Activated CD4-positive, alpha-beta T cell treated with anti-CD3 and anti-CD28 coated beads, Interleukin-2, amount 50 U/mL, for 1 hour (primary cell): ENCODE data around the gene SNRNP40.
"Not testable (repeated sequence)": the region's sequence is repeated elsewhere in the genome, so short reads cannot be mapped to it uniquely, and the experiment has no call there.

Experiments used
- DNase-seq: peaks from one replicate; pipeline ENCODE4 v3.0.0-alpha.2; 2020

The SNRNP40 gene

DNA sequence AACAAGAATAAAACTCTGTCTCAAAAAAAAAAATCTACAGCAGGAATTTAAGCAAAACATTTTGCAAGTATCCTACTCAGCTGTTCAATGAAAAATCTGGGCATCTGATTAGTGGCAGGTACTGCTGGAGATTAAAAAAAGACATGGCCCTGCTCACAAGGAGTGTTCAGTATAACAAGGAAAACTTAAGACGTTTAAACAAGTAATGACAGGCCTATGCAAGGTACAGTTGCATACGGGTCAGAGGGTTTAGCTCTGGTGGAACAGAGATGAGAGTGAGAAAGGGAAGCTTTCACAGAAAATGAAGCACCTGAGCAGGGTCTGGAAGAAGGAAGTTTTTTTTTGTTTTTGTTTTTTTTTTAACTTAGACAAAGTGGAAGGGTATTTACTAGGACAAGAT, 23.0 kb downstream of the SNRNP40 start:
- no peak for DNase-seq

GRCh38 chr1:31272369-31272768, 24.2 kb downstream of the SNRNP40 start:
- DNase-seq: no peak

GRCh38 chr1:31266547-31266946, 30.0 kb downstream of the SNRNP40 start:
- no peak for DNase-seq

DNA sequence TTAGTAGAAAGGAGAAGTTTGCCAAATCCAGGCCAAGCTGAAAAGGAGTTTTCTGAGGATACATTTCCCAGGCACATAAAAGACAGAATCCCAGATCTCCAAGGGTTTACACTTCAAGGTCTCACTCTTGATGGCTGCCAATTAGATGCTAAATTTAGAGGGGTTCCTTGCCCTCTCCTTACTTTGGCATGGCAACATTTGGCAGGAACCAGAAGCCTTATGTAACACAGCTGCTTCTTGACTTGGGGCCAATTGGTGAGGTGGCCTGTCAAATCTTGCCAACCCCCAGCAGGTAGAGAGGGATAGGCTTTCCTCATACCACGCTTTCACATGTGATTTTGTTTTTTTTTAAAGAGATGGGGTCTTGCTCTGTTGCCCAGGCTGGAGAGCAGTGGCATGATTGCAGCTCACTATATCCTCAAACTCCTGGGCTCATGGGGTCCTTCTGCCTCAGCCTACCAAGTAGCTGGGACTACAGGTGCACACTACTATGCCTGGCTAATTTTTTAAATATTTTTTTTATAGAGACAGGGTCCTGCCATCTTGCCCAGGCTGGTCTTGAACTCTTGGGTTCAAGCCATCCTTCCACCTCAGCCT, 31.7 kb downstream of the SNRNP40 start:
- DNase-seq: no peak

- no peak for DNase-seq
These were observed 33.2 kb downstream of the SNRNP40 start for GRCh38 chr1:31263408-31263807.

DNA sequence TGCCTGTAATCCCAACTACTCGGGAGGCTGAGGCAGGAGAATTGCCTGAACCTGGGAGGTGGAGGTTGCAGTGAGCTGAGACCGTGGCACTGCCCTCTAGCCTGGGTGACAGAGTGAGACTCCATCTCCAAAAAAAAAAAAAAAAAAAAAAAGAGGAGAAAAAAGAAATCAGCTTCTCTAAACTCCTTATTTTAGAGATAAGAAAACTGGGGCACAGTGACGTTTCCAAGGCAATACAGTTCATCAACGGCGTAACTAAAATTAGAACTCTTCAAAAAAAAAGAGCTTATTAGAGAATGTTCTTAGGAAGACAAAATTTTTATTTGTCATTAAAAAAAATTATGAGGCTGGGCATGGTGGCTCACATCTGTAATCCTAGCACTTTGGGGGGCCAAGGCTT, 34.2 kb downstream of the SNRNP40 start:
- not testable (repeated sequence) for DNase-seq

GRCh38 chr1:31261916-31262315, 34.7 kb downstream of the SNRNP40 start:
- no peak for DNase-seq

- DNase-seq: no peak
These were observed 36.8 kb downstream of the SNRNP40 start for GRCh38 chr1:31259746-31260145.

DNA sequence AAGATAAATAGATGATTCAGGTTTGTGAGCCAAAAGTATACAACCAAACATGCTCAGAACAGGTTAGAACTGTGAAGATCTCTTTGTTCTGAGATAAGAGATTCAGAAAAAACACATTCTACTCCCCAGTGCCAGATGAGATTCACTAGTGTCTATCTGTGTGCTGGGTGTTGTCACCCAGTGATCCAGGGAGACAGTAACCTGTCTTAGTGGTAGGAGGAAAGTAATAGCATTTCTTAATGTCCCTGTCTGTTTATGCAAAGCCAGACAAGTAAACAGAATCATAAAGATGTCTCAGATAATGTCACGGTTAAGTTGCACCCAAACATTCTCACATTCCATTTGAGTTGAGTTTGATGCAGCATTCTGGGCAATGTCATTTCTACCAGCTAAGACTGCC, 38.0 kb downstream of the SNRNP40 start:
- DNase-seq: no peak

DNA sequence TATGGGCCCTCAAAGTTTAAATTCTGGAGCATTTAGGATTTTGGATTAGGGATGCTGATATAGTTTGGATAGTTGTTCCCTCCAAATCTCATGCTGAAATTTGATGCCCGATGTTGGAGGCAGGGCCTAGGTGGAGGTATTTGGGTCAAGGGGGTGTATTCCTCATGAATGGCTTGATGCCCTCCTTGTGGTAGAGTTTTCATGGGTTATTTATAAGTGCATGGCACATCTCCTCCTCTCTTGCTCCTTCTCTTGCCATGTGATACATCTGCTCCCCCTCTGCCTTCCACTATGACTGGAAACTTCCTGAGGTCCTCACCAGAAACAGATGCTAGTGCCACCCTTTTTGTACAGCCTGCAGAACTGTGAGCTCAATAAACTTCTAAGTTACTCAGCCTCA, 39.4 kb downstream of the SNRNP40 start:
- DNase-seq: no peak

GRCh38 chr1:31249854-31250253, 46.7 kb downstream of the SNRNP40 start:
- no peak for DNase-seq

DNA sequence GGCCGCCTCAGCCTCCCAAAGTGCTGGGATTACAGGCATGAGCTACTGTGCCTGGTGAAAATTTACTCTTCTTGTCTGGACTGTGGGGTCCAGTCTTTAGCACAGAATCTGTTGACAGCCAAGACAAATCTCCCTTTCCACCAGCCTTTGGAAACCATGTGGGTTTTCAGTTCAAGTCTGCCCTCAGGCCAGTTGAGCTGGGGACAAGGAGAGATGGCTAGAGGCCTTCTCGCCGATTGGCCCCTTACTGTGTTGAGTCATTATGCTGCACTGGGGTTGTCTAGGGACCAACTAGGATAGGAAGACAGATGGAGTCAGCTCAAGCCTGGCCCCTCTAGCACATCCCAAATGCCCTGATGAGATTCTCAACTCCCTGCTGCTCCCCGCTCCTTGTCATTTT, 48.3 kb downstream of the SNRNP40 start:
- DNase-seq: no peak

- no peak for DNase-seq
These were observed 52.3 kb downstream of the SNRNP40 start for GRCh38 chr1:31244326-31244725.

- no peak for DNase-seq
These were observed 52.9 kb downstream of the SNRNP40 start for GRCh38 chr1:31243501-31244286.

DNA sequence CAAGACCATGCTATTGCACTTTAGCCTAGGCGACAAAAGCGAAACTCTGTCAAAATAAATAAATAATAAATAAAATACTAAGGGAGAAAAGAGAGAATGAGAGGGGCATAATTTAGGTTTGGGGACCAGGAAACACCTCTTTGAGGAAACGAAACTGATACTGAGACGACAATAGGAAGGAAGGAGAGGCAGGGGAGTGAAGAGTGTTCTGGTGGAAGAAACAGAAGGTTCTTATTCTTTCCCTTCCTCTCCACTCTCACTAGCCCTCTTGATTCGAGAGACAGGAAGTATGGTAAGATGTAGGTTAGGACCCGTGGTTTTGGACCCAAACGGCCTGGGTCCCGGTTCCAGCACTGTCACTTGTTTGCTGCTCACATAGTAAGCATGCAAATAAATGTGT, 55.3 kb downstream of the SNRNP40 start:
- no peak for DNase-seq

DNA sequence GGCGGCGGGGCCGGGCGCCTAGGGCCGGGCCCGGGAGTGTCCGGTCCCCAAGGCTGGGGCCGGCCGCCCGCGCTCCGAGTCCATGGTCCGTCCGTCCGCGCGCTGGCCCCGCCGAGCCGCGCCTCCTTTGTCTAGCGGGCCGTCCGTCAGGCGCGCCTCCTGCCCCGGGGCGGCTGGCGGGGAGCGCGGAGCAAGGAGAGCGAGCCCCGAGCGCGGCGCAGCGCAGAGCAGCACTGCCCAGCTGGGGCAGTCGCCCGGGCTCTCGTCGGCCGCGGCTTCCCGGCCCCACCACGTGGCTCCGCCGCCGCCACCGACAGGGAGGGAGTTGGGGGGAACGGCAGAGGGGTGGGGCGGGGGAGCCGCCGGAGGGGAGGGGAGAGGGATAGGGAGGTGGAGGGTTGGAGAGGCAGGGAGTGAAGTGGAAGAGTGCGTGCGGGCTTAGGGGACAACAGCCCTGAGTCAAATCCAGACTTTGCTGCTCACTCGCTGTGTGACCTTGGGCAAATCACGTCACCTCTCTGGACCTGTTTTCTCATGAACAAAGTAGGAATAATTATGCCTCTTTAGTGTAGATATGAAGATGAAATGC, 56.8 kb downstream of the SNRNP40 start, which contains the start of gene NKAIN1:
TSS of gene NKAIN1 (minus strand) at position 235 of the 589 bp plus-strand sequence. CDS start 340 bp downstream, outside the sequence.
- DNase-seq: no peak

DNA sequence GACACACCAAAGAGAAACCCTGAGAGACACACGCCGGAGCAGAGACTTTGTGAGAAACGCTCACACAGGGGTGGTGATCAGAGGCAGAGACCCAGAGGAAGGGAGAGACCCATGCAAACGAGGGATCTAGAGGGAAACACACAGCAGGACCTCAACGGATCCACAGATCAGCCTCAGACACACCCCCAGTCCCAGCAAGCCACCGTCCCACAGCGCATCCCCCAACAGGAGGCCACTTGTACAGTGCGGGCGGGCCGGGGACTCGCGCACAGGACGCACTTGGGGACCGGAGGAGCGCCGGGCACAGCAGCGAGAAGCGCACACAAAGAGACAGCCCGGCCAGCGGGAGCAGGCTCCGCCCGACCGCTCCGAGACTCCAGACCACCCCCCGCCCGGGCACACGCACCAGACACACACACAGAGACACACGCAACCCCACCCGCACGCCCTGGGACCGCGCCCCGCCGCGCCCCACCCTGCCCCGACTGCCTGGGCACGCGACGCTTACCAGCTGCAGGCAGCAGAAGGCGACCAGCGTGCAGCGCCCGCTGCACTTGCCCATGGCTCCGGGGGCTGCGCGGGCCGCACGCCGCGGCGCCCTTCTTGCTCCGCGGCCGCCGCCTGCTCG, 57.5 kb downstream of the SNRNP40 start:
- DNase-seq: no peak

DNA sequence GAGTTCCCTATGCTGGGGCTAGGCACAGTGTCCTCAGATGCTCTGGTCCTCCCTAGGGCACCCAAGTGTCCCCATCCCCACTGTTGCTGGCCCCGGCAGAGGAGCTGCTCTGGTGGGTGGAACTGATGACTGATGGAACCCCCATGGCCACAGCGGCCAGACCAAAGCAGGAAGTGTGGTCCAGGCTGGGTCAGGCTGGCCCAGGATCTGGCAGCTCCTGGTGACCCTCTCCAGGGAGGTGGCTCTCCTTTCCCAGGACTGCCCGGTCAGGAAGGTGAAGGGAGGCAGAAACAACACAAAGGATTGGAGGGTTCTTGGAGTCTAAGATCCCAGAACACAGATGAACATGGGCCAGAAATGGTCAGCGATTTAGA, 58.0 kb downstream of the SNRNP40 start:
- DNase-seq: no peak

GRCh38 chr1:31234870-31235269, 61.7 kb downstream of the SNRNP40 start:
- no peak for DNase-seq

DNA sequence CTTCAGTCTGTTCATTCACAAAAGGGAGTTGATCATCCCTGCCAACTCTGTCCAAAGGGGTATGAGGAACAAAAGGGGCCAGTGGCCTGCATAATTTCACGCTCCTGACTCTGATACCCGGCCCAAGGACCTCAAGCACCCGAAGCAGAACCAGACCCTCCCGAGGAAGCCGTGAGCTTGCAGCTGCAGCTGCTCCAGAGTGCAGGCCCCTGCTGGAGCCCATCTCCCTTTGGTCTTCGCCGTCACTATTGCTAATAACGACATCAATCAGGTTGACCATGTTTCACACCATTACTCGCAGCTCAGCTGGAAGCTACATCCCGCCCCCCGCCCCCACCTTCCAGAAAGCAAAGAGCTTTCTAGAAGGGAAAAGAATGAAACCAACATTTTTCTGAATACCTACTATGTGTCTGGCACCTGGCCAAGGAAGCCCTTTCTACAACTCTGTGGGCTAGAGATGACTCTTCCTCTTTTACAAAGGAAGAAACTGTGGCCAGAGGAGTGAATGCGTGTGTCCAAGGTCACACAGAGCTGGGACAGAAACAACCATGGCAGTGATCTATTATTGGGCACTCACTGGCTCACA, 62.4 kb downstream of the SNRNP40 start:
- DNase-seq: no peak

GRCh38 chr1:31232689-31233088, 63.9 kb downstream of the SNRNP40 start:
- DNase-seq: no peak

- no peak for DNase-seq
These were observed 64.8 kb downstream of the SNRNP40 start for GRCh38 chr1:31231802-31232201.

GRCh38 chr1:31230378-31230777, 66.2 kb downstream of the SNRNP40 start:
- no peak for DNase-seq
